Smooth muscle cell (in vitro differentiated cells): Measurements from ENCODE around the gene CCDC8. TPM values are rescaled to one million over a fixed set of nuclear protein-coding genes. Genes with fewer than 3 reads are reported as not detected.

ENCODE experiments used
- DNase-seq: peaks from one replicate; lab custom pipeline; 2025; ENCODE audit not compliant: unreplicated experiment; lab: John Stamatoyannopoulos, UW
- H2AFZ ChIP-seq: fragments of 200-600 bp; sonication (generic); 2 replicates; pipeline ENCODE4 v1.6.0; 2016; ENCODE audit warnings: antibody characterized with exemption, low read depth, mild to moderate bottlenecking
- H3F3A ChIP-seq: fragments of 200-600 bp; sonication (generic); 2 replicates; pipeline ENCODE4 v1.6.0; 2017; ENCODE audit warnings: antibody characterized with exemption, low read depth
- H3K27ac ChIP-seq: fragments of 200-600 bp; sonication (generic); 2 replicates; pipeline ENCODE4 v1.5.1; 2016; ENCODE audit warnings: low read depth, mild to moderate bottlenecking
- H3K27me3 ChIP-seq: fragments of 200-600 bp; sonication (generic); 2 replicates; pipeline ENCODE4 v1.6.1; 2016; ENCODE audit warnings: low read depth, mild to moderate bottlenecking
- H3K36me3 ChIP-seq: fragments of 200-600 bp; sonication (generic); 2 replicates; pipeline ENCODE4 v1.5.1; 2016; ENCODE audit warnings: low read depth
- H3K4me1 ChIP-seq: fragments of 200-600 bp; sonication (generic); 2 replicates; pipeline ENCODE4 v1.5.1; 2016; ENCODE audit warnings: low read depth
- H3K4me2 ChIP-seq: fragments of 200-600 bp; sonication (generic); 2 replicates; pipeline ENCODE4 v1.6.0; 2016; ENCODE audit warnings: mild to moderate bottlenecking
- H3K4me3 ChIP-seq: fragments of 200-600 bp; sonication (generic); 2 replicates; pipeline ENCODE4 v1.5.1; 2016; ENCODE audit warnings: mild to moderate bottlenecking
- H3K79me2 ChIP-seq: fragments of 200-600 bp; sonication (generic); 2 replicates; pipeline ENCODE4 v1.6.0; 2016; ENCODE audit warnings: low read depth, mild to moderate bottlenecking
- H3K9ac ChIP-seq: fragments of 200-600 bp; sonication (generic); 2 replicates; pipeline ENCODE4 v1.6.0; 2016; ENCODE audit warnings: low read depth
- H3K9me3 ChIP-seq: fragments of 200-600 bp; sonication (generic); replicated peaks from 2 replicates; pipeline ENCODE4 v1.5.1; 2016; ENCODE audit warnings: low read depth
- H4K20me1 ChIP-seq: fragments of 200-600 bp; sonication (generic); 2 replicates; pipeline ENCODE4 v1.6.0; 2016; ENCODE audit warnings: low read depth
- CTCF ChIP-seq: fragments of 200-600 bp; sonication (generic); IDR thresholded peaks from 2 replicates; pipeline ENCODE4 v1.5.1; 2017; ENCODE audit warnings: borderline replicate concordance, mild to moderate bottlenecking, antibody characterized with exemption; ENCODE audit not compliant: insufficient read depth, poor library complexity, severe bottlenecking
- WGBS: methylation state at CpG from one replicate; pipeline ENCODE4 v1.1.7; 2016; ENCODE audit warnings: low lambda C conversion rate; 5-methylcytosine and 5-hydroxymethylcytosine counted together
- polyA plus RNA-seq: library from polyadenylated mRNA; unstranded; fragments of >200 nt; fragmentation: Nextera tagmentation; extraction: Ambion mirVana; gene quantifications from 2 replicates; pipeline ENCODE4 v1.2.1, GENCODE V29; 2016
- total RNA-seq: library from RNA; depleted of rRNA; stranded (reverse); fragments of >200 nt; gene quantifications from 2 replicates; pipeline ENCODE4 v1.2.3, GENCODE V29; 2014

CCDC8 gene
- total and polyA plus RNA-seq, 2 experiments from 2014 or later = 17.9 to 44.5 TPM

- no peak overlapping the region for H2AFZ ChIP-seq
- H3K9ac ChIP-seq = no peak overlapping the region
- DNase-seq = no peak
Measured at GRCh38 chr19:46456930-46457329, 43.6 kb upstream of the CCDC8 start.

GRCh38 chr19:46454244-46454643 lies 40.9 kb upstream of the CCDC8 start:
- DNase-seq = no peak
- TF ChIP-seq CTCF = no peak
- Histone ChIP-seq H3K4me1 (no peaks in the 10 kb centered on the region), H3K27me3 (no peaks in the 10 kb centered on the region), H3K4me2 (no peak overlapping the region), H3K9me3 (no peaks in the 10 kb centered on the region), H3K36me3 (no peaks in the 10 kb centered on the region), H3K4me3 (no peak overlapping the region), H4K20me1 (no peaks in the 10 kb centered on the region), H3K27ac (no peak overlapping the region), H2AFZ (no peak overlapping the region), H3K9ac (no peak overlapping the region), H3K79me2 (no peaks in the 10 kb centered on the region), H3F3A (no peaks in the 10 kb centered on the region)
- WGBS = 72% methylated on average over 3 of the region's 3 CpGs

More at GRCh38 chr19:46456930-46457329, 43.6 kb upstream of the CCDC8 start:
- H3K4me3 ChIP-seq = no peak overlapping the region
- H3K79me2 ChIP-seq = no peaks in the 10 kb centered on the region
- no peaks in the 10 kb centered on the region for H3F3A ChIP-seq
- WGBS = 93% methylated on average over 5 of the region's 5 CpGs
- H3K27ac ChIP-seq = no peak overlapping the region
- no peaks in the 10 kb centered on the region for H3K4me1 ChIP-seq
- no peaks in the 10 kb centered on the region for H3K27me3 ChIP-seq
- no peak for TF ChIP-seq CTCF
- no peaks in the 10 kb centered on the region for H3K36me3 ChIP-seq
- H3K9me3 ChIP-seq = no peaks in the 10 kb centered on the region
- H3K4me2 ChIP-seq = no peak overlapping the region
- no peaks in the 10 kb centered on the region for H4K20me1 ChIP-seq

DNA sequence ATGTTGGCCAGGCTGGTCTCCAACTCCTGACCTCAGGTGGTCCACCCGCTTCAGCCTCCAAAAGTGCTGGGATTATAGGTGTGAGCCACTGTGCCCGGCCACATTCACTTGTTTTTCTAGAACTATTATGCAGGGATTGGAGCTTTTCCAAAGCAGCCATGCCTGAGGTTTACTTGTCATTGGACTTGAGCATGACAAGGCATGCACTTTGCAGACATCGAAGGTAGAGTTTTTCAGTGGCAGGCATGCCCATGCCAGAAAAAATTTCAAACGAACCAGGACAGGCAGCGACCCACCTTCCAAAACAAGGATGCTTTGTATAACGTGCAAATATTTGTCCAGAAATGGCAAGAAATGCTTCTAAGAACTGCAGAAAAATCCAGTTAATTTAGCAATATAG lies 40.3 kb upstream of the CCDC8 start:
- Histone ChIP-seq H3K4me2 (no peak overlapping the region), H3F3A (no peaks in the 10 kb centered on the region), H3K9me3 (no peaks in the 10 kb centered on the region), H3K36me3 (no peaks in the 10 kb centered on the region), H3K9ac (no peak overlapping the region), H3K4me1 (no peaks in the 10 kb centered on the region), H4K20me1 (no peaks in the 10 kb centered on the region), H3K27ac (no peak overlapping the region), H3K27me3 (no peaks in the 10 kb centered on the region), H3K79me2 (no peaks in the 10 kb centered on the region), H3K4me3 (no peak overlapping the region), H2AFZ (no peak overlapping the region)
- TF ChIP-seq CTCF = no peak
- 83% methylated on average over 6 of the region's 6 CpGs for WGBS
- no peak for DNase-seq

GRCh38 chr19:46452186-46452585 lies 38.8 kb upstream of the CCDC8 start:
- 66% methylated on average over 4 of the region's 4 CpGs for WGBS

More at GRCh38 chr19:46452186-46452585, 38.8 kb upstream of the CCDC8 start:
- H3K27ac ChIP-seq = no peak overlapping the region
- no peaks in the 10 kb centered on the region for H3K4me1 ChIP-seq
- H3K9me3 ChIP-seq = no peaks in the 10 kb centered on the region
- no peak overlapping the region for H3K4me3 ChIP-seq
- no peaks in the 10 kb centered on the region for H3K27me3 ChIP-seq
- no peaks in the 10 kb centered on the region for H3K36me3 ChIP-seq
- TF ChIP-seq CTCF = no peak
- H3K79me2 ChIP-seq = no peaks in the 10 kb centered on the region
- H3K9ac ChIP-seq = no peak overlapping the region
- H3F3A ChIP-seq = no peaks in the 10 kb centered on the region
- H3K4me2 ChIP-seq = no peak overlapping the region
- H2AFZ ChIP-seq = no peak overlapping the region
- DNase-seq = no peak
- no peaks in the 10 kb centered on the region for H4K20me1 ChIP-seq
